Astrocyte (in vitro differentiated cells and primary cell): ENCODE data around the gene SEMA7A. TPM values are rescaled to one million over a fixed set of nuclear protein-coding genes. Genes with fewer than 3 reads are reported as not detected.
"Not testable (repeated sequence)": the region's sequence is repeated elsewhere in the genome, so short reads cannot be mapped to it uniquely, and the experiment has no call there.

Experiments used
- DNase-seq: peaks from one replicate; pipeline ENCODE4 v3.0.0-alpha.2; 2010; ENCODE audit warnings: low read depth
- FAIRE-seq: peaks from 2 replicates; lab custom pipeline; 2011; peaks lifted over from hg19 to GRCh38; lab: Jason Lieb, UNC
- H2AFZ ChIP-seq: 2 replicates; pipeline ENCODE4 v1.6.0; 2012; ENCODE audit warnings: low read depth, low read length, inconsistent platforms
- H3K27ac ChIP-seq: 2 replicates; pipeline ENCODE4 v1.5.1; 2011; ENCODE audit warnings: low read depth, low read length, inconsistent platforms
- H3K27me3 ChIP-seq: 2 replicates; pipeline ENCODE4 v1.6.0; 2011; ENCODE audit warnings: low read length, inconsistent platforms; ENCODE audit not compliant: insufficient read depth
- H3K36me3 ChIP-seq: 2 replicates; pipeline ENCODE4 v1.5.1; 2011; ENCODE audit warnings: low read length, inconsistent platforms; ENCODE audit not compliant: insufficient read depth
- H3K4me1 ChIP-seq: 2 replicates; pipeline ENCODE4 v1.5.1; 2011; ENCODE audit warnings: low read length, inconsistent platforms; ENCODE audit not compliant: insufficient read depth
- H3K4me2 ChIP-seq: 2 replicates; pipeline ENCODE4 v1.6.0; 2012; ENCODE audit warnings: low read length, inconsistent platforms
- H3K4me3 ChIP-seq: 2 replicates; pipeline ENCODE4 v1.5.1; 2011; ENCODE audit warnings: low read depth, mild to moderate bottlenecking, low read length, inconsistent platforms; ENCODE audit not compliant: insufficient read depth
- H3K79me2 ChIP-seq: 2 replicates; pipeline ENCODE4 v1.6.0; 2012; ENCODE audit warnings: mild to moderate bottlenecking, low read length, inconsistent platforms; ENCODE audit not compliant: insufficient read depth
- H3K9ac ChIP-seq: 2 replicates; pipeline ENCODE4 v1.6.0; 2012; ENCODE audit warnings: mild to moderate bottlenecking, low read length, inconsistent platforms
- H3K9me3 ChIP-seq: 2 replicates; pipeline ENCODE4 v1.5.1; 2012; ENCODE audit warnings: low read depth, mild to moderate bottlenecking, low read length, inconsistent platforms; ENCODE audit not compliant: insufficient read depth
- H4K20me1 ChIP-seq: 2 replicates; pipeline ENCODE4 v1.6.0; 2012; ENCODE audit warnings: low read length, inconsistent platforms; ENCODE audit not compliant: insufficient read depth
- H3K27ac Mint-ChIP-seq: one replicate; pipeline ENCODE4 v1.8.0; 2021; ENCODE audit warnings: mild to moderate bottlenecking, mixed read lengths; ENCODE audit not compliant: unreplicated experiment
- H3K27me3 Mint-ChIP-seq: one replicate; pipeline ENCODE4 v1.8.0; 2021; ENCODE audit warnings: low read depth, mixed read lengths; ENCODE audit not compliant: unreplicated experiment
- H3K36me3 Mint-ChIP-seq: one replicate; pipeline ENCODE4 v1.8.0; 2021; ENCODE audit warnings: low read depth, mixed read lengths; ENCODE audit not compliant: unreplicated experiment
- H3K4me1 Mint-ChIP-seq: one replicate; pipeline ENCODE4 v1.8.0; 2021; ENCODE audit warnings: low read depth, mixed read lengths; ENCODE audit not compliant: unreplicated experiment
- H3K4me3 Mint-ChIP-seq: one replicate; pipeline ENCODE4 v1.8.0; 2021; ENCODE audit warnings: mild to moderate bottlenecking, moderate library complexity, mixed read lengths; ENCODE audit not compliant: unreplicated experiment
- H3K9me3 Mint-ChIP-seq: one replicate; pipeline ENCODE4 v1.8.0; 2021; ENCODE audit warnings: mild to moderate bottlenecking, mixed read lengths; ENCODE audit not compliant: unreplicated experiment
- CTCF ChIP-seq: IDR thresholded peaks from 2 replicates; pipeline ENCODE4 v1.5.1; 2011; ENCODE audit warnings: low read depth, mild to moderate bottlenecking, inconsistent platforms, low read length, moderate library complexity; ENCODE audit not compliant: insufficient read depth
- EZH2 ChIP-seq: IDR thresholded peaks from 2 replicates; pipeline ENCODE4 v1.6.1; 2012; ENCODE audit warnings: mild to moderate bottlenecking, low read length, inconsistent platforms; ENCODE audit not compliant: insufficient read depth
- total RNA-seq: library from RNA; stranded (reverse); gene quantifications from 2 replicates; pipeline ENCODE4 v1.2.1, GENCODE V29; 2021

SEMA7A gene
- total RNA-seq, 1 donor from 2014 or later: 26.7 TPM

GRCh38 chr15:74391582-74392450 lies 41.9 kb downstream of the SEMA7A start:
- Mint-ChIP-seq H3K9me3 (peaks cover 3% of the 10 kb centered on the region), H3K27me3 (peaks cover 23% of the 10 kb centered on the region), H3K36me3 (no peaks in the 10 kb centered on the region), H3K4me1 (peaks cover 24% of the 10 kb centered on the region), H3K4me3 (no peak overlapping the region), H3K27ac (peak overlapping the region; percentile 58)
- peak overlapping the region; percentile 39 for H3K4me2 ChIP-seq
- peak overlapping the region; percentile 16 for H3K27ac ChIP-seq
- peaks cover 31% of the 10 kb centered on the region for H3K4me1 ChIP-seq
- no peaks in the 10 kb centered on the region for H3K27me3 ChIP-seq
- no peaks in the 10 kb centered on the region for H3K79me2 ChIP-seq
- H4K20me1 ChIP-seq: no peaks in the 10 kb centered on the region
- H2AFZ ChIP-seq: no peak overlapping the region
- no peaks in the 10 kb centered on the region for H3K9me3 ChIP-seq
- peak overlapping the region; percentile 50 for H3K9ac ChIP-seq
- no peak overlapping the region for H3K4me3 ChIP-seq
- TF ChIP-seq EZH2 (no peak), CTCF (no peak)
- FAIRE-seq (no peak), DNase-seq (no peak)
- no peaks in the 10 kb centered on the region for H3K36me3 ChIP-seq

DNA sequence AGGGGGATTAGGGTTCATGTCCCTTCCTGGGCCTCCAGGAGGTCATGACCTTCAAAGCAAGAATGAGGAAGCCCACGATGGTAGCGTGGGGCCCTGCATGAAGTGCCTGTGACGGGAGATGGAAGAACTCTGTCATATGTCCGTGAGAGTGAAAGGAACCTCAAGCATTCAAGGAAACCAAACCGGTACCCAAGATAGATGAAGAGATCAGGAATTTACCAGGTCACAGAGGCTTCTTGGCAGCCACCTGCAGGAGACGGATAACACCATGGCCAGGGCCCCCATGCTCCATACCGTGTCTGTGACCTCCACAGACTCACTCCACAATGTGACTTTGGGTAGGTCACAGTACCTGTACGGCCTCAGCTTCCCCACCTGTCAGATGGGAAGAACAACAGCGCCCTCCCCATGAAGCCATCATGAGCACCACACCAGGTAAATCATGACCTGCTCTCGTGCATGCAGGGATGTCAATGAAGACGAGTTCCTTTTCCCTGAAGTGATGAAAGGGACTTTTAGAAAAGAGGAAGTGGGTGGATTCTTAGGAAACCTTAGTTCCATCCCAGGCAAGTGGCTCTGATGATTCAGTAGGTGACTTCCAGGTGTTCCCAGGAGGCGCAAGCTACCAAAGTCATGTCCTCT lies 43.0 kb downstream of the SEMA7A start:
- Histone ChIP-seq H3K36me3 (no peaks in the 10 kb centered on the region), H4K20me1 (no peaks in the 10 kb centered on the region), H3K79me2 (no peaks in the 10 kb centered on the region), H3K27ac (no peak overlapping the region), H3K4me1 (peaks cover 26% of the 10 kb centered on the region), H2AFZ (no peak overlapping the region), H3K9me3 (no peaks in the 10 kb centered on the region), H3K4me3 (no peak overlapping the region), H3K4me2 (no peak overlapping the region), H3K27me3 (no peaks in the 10 kb centered on the region), H3K9ac (no peak overlapping the region)
- no peak for TF ChIP-seq EZH2
- TF ChIP-seq CTCF: no peak
- Mint-ChIP-seq H3K4me3 (no peak overlapping the region), H3K36me3 (no peaks in the 10 kb centered on the region), H3K9me3 (peaks cover 3% of the 10 kb centered on the region), H3K4me1 (peaks cover 18% of the 10 kb centered on the region), H3K27me3 (peaks cover 23% of the 10 kb centered on the region), H3K27ac (peak overlapping the region; percentile 53)
- no peak for DNase-seq
- no peak for FAIRE-seq

DNA sequence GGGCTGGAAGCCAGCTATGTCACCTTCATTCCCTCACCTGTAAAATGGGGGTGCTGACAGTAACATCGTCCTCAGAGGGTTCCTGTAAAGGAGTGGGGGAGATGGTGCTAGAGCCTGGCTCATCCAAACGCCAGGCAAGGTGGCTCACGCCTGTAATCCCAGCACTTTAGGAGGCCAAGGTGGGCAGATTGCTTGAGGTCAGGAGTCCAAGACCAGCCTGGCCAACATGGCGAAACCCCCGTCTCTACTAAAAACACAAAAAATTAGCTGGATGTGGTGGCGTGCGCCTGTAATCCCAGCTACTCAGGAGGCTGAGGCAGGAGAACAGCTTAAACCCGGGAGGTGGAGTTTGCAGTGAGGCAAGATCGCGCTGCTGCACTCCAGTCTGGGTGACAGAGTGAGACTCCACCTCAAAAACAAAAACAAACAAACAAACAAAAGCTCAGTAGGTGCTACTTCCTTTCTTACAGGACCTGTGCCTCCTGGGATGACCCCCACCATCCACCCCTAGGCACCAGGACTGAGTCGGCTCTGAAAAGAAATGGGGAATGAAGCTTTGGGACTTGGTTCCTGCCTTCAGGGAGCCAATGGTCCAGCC lies 43.6 kb downstream of the SEMA7A start:
- H2AFZ ChIP-seq, H3K9me3 ChIP-seq, DNase-seq, H3K36me3 ChIP-seq, H3K4me3 Mint-ChIP-seq, H3K79me2 ChIP-seq, H3K27ac ChIP-seq, H4K20me1 ChIP-seq, H3K27me3 ChIP-seq, H3K4me2 ChIP-seq, H3K36me3 Mint-ChIP-seq, H3K9me3 Mint-ChIP-seq, H3K4me3 ChIP-seq, H3K9ac ChIP-seq, FAIRE-seq: not testable (repeated sequence)
- Mint-ChIP-seq H3K4me1 (peaks cover 20% of the 10 kb centered on the region), H3K27me3 (peaks cover 23% of the 10 kb centered on the region), H3K27ac (peak overlapping the region; percentile 53)
- peaks cover 26% of the 10 kb centered on the region for H3K4me1 ChIP-seq
